MCF 10A (cell line): ENCODE data around the gene LDLRAD4. TPM values are rescaled to one million over a fixed set of nuclear protein-coding genes. Genes with fewer than 3 reads are reported as not detected.

Source experiments
- BruUV-seq: library from RNA; stranded (reverse); fragments of 400-500 nt; replicated peaks from 2 replicates; lab custom pipeline; 2021; lab: Mats Ljungman, UMichigan
- CTCF ChIA-PET: fragments of 300-600 bp; sonication (Branson Sonifier 250); formaldehyde crosslinking; extraction: SDS; loops from one replicate; lab custom pipeline; 2021; ENCODE audit warnings: antibody characterized with exemption, inconsistent platforms; lab: Yijun Ruan, JAX
- POLR2A ChIA-PET: fragments of 300-600, 350-650 bp; sonication (Branson Sonifier 250); formaldehyde crosslinking; extraction: SDS; loops from one replicate; lab custom pipeline; 2020; ENCODE audit warnings: antibody characterized with exemption, inconsistent platforms; lab: Yijun Ruan, JAX
- DNase-seq: peaks from one replicate; pipeline ENCODE4 v3.0.0-alpha.2; 2018; ENCODE audit not compliant: unreplicated experiment
- H3K27ac Mint-ChIP-seq: one replicate; pipeline ENCODE4 v1.8.0; 2022; ENCODE audit warnings: mild to moderate bottlenecking, low read depth, mixed read lengths; ENCODE audit not compliant: unreplicated experiment
- H3K27me3 Mint-ChIP-seq: one replicate; pipeline ENCODE4 v1.8.0; 2022; ENCODE audit warnings: mixed read lengths; ENCODE audit not compliant: insufficient read depth, unreplicated experiment
- H3K36me3 Mint-ChIP-seq: one replicate; pipeline ENCODE4 v1.8.0; 2022; ENCODE audit warnings: mild to moderate bottlenecking, moderate library complexity, mixed read lengths; ENCODE audit not compliant: insufficient read depth, unreplicated experiment
- H3K4me1 Mint-ChIP-seq: one replicate; pipeline ENCODE4 v1.8.0; 2022; ENCODE audit warnings: mixed read lengths; ENCODE audit not compliant: insufficient read depth, unreplicated experiment
- H3K4me3 Mint-ChIP-seq: one replicate; pipeline ENCODE4 v1.8.0; 2022; ENCODE audit warnings: mild to moderate bottlenecking, moderate library complexity, mixed read lengths; ENCODE audit not compliant: unreplicated experiment
- H3K9me3 Mint-ChIP-seq: one replicate; pipeline ENCODE4 v1.8.0; 2022; ENCODE audit warnings: mixed read lengths; ENCODE audit not compliant: unreplicated experiment
- CTCF ChIP-seq: fragments of 200-600 bp; IDR thresholded peaks from one replicate; pipeline ENCODE4 v1.8.0; 2022; ENCODE audit warnings: antibody characterized with exemption, mild to moderate bottlenecking; ENCODE audit not compliant: unreplicated experiment
- intact Hi-C: fragments of 100-400 bp; cut with micrococcal nuclease; formaldehyde crosslinking; loops from 2 replicates; pipeline ENCODE4 v1.14.1; 2022
- total RNA-seq: library from RNA; stranded (reverse); gene quantifications from 2 replicates; pipeline ENCODE4 v1.2.3, GENCODE V29; 2022

The LDLRAD4 gene
- total RNA-seq, 1 experiment from 2014 or later = not detected

GRCh38 chr18:13491138-13491537 lies 272.6 kb downstream of the LDLRAD4 start:
- POLR2A ChIA-PET = no interaction called here
- Mint-ChIP-seq H3K4me3 (no peak overlapping the region), H3K27me3 (no peaks in the 10 kb centered on the region), H3K9me3 (peaks cover 8% of the 10 kb centered on the region), H3K4me1 (no peaks in the 10 kb centered on the region), H3K36me3 (no peaks in the 10 kb centered on the region), H3K27ac (no peak overlapping the region)
- no peak for DNase-seq
- CTCF ChIA-PET = interaction anchor here (0.7 kb wide), 1 partner anchor 363 kb away, joined by 4 read pairs; no protein-coding TSS in a partner anchor
- intact Hi-C loops = no loop called here
- TF ChIP-seq CTCF = no peak
- no TSS peak for BruUV-seq

DNA sequence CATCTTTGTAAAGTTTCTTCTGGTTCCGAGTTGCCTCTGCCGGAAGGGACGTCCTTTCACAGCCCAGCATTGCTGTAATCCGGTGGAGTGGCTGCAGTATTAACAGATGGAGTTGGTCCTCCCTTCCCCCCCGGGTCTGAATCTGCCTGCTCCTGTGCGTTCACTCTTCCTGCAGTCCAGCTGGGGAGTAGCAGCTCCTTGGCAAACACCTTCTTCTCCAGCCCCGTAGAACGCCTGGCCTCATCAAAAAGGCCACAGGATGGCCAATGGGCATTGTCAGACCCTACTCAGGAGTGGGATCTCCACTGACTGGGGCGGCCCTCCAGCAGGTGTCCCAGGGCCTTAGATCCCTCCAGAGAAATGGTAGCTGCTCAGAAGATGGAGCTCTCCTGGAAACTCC lies 273.8 kb downstream of the LDLRAD4 start:
- CTCF ChIA-PET = interaction anchor here (0.8 kb wide), 1 partner anchor 119 kb away, joined by 4 read pairs; no protein-coding TSS in a partner anchor
- BruUV-seq = no TSS peak
- TF ChIP-seq CTCF = no peak
- Mint-ChIP-seq H3K4me1 (no peaks in the 10 kb centered on the region), H3K27ac (no peak overlapping the region), H3K27me3 (no peaks in the 10 kb centered on the region), H3K9me3 (peaks cover 8% of the 10 kb centered on the region), H3K36me3 (no peaks in the 10 kb centered on the region), H3K4me3 (no peak overlapping the region)
- POLR2A ChIA-PET = no interaction called here
- intact Hi-C loops = no loop called here
- no peak for DNase-seq

- Mint-ChIP-seq H3K27ac (no peak overlapping the region), H3K9me3 (peaks cover under 1% of the 10 kb centered on the region), H3K4me3 (no peak overlapping the region), H3K27me3 (no peaks in the 10 kb centered on the region), H3K4me1 (no peaks in the 10 kb centered on the region), H3K36me3 (no peaks in the 10 kb centered on the region)
- no peak for TF ChIP-seq CTCF
- intact Hi-C loops = no loop called here
- ChIA-PET CTCF (no interaction called here), POLR2A (no interaction called here)
- no peak for DNase-seq
- BruUV-seq = no TSS peak
These were observed 274.5 kb downstream of the LDLRAD4 start for GRCh38 chr18:13493079-13493478.

- no peaks in the 10 kb centered on the region for H3K9me3 Mint-ChIP-seq
- no peaks in the 10 kb centered on the region for H3K27me3 Mint-ChIP-seq
- ChIA-PET POLR2A (no interaction called here), CTCF (no interaction called here)
- H3K36me3 Mint-ChIP-seq = no peaks in the 10 kb centered on the region
- no TSS peak for BruUV-seq
- H3K27ac Mint-ChIP-seq = no peak overlapping the region
- intact Hi-C loops = no loop called here
- no peak for DNase-seq
- no peak for TF ChIP-seq CTCF
- no peaks in the 10 kb centered on the region for H3K4me1 Mint-ChIP-seq
- no peak overlapping the region for H3K4me3 Mint-ChIP-seq
These were observed 275.2 kb downstream of the LDLRAD4 start for GRCh38 chr18:13493725-13494124.
